ENCODE results near the gene ANKRD22.

GRCh38 chr10:88787463-88787862 is 64.2 kb downstream of the ANKRD22 start:
- TF ChIP-seq, protein P1, sequence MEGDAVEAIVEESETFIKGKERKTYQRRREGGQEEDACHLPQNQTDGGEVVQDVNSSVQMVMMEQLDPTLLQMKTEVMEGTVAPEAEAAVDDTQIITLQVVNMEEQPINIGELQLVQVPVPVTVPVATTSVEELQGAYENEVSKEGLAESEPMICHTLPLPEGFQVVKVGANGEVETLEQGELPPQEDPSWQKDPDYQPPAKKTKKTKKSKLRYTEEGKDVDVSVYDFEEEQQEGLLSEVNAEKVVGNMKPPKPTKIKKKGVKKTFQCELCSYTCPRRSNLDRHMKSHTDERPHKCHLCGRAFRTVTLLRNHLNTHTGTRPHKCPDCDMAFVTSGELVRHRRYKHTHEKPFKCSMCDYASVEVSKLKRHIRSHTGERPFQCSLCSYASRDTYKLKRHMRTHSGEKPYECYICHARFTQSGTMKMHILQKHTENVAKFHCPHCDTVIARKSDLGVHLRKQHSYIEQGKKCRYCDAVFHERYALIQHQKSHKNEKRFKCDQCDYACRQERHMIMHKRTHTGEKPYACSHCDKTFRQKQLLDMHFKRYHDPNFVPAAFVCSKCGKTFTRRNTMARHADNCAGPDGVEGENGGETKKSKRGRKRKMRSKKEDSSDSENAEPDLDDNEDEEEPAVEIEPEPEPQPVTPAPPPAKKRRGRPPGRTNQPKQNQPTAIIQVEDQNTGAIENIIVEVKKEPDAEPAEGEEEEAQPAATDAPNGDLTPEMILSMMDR (IDR thresholded peaks at IDR 0.05; ENCODE audit: borderline replicate concordance, extremely low read depth, low read length, poor library complexity, severe bottlenecking), result no peak
- no peak for TF ChIP-seq EZH2 (IDR thresholded peaks at IDR 0.05; ENCODE audit: borderline replicate concordance, low read depth, low read length, severe bottlenecking)
